HepG2 (cell line): ENCODE measurements around the gene LAMC3. TPM values are rescaled to one million over a fixed set of nuclear protein-coding genes. Genes with fewer than 3 reads are reported as not detected.

Experiments
- CEBPB ChIP-seq: IDR thresholded peaks from 2 replicates; pipeline ENCODE4 v1.6.1; 2011; ENCODE audit warnings: low read depth, low read length, improper control_type of control experiment, borderline replicate concordance
- ELF3 ChIP-seq: IDR thresholded peaks from 2 replicates; pipeline ENCODE4 v1.6.1; 2016; ENCODE audit warnings: missing genetic modification reagents, missing compliant biosample characterization
- FLYWCH1 ChIP-seq: sonication (generic); formaldehyde crosslinking; IDR thresholded peaks from 2 replicates; pipeline ENCODE4 v1.8.1; 2023; ENCODE audit warnings: mild to moderate bottlenecking, missing genetic modification reagents
- HOXA5 ChIP-seq: sonication (generic); formaldehyde crosslinking; IDR thresholded peaks from 2 replicates; pipeline ENCODE4 v1.4.0; 2020; ENCODE audit warnings: missing genetic modification reagents
- HOXD1 ChIP-seq: sonication (generic); formaldehyde crosslinking; IDR thresholded peaks from 2 replicates; pipeline ENCODE4 v1.5.0; 2020; ENCODE audit warnings: missing genetic modification reagents
- KLF11 ChIP-seq: IDR thresholded peaks from 2 replicates; pipeline ENCODE4 v1.6.1; 2016; ENCODE audit warnings: missing compliant biosample characterization
- NCOA1 ChIP-seq: sonication (generic); formaldehyde crosslinking; IDR thresholded peaks from 2 replicates; pipeline ENCODE4 v1.9.0; 2021; ENCODE audit warnings: missing genetic modification reagents
- NFE2L1 ChIP-seq: sonication (generic); formaldehyde crosslinking; IDR thresholded peaks from 2 replicates; pipeline ENCODE4 v1.4.0; 2020; ENCODE audit warnings: missing genetic modification reagents, mild to moderate bottlenecking, borderline replicate concordance
- PHF21A ChIP-seq: sonication (generic); formaldehyde crosslinking; IDR thresholded peaks from 2 replicates; pipeline ENCODE4 v1.5.0; 2020; ENCODE audit warnings: mild to moderate bottlenecking, missing genetic modification reagents
- SMYD3 ChIP-seq: sonication (generic); formaldehyde crosslinking; IDR thresholded peaks from 2 replicates; pipeline ENCODE4 v1.8.1; 2023; ENCODE audit warnings: mild to moderate bottlenecking, missing genetic modification reagents
- TCF7L2 ChIP-seq: IDR thresholded peaks from 2 replicates; pipeline ENCODE4 v1.6.1; 2011; ENCODE audit warnings: mild to moderate bottlenecking, low read depth, low read length, moderate library complexity
- ZKSCAN1 ChIP-seq: fragments of 150-350 bp; IDR thresholded peaks from 2 replicates; pipeline ENCODE4 v1.6.1; 2014; ENCODE audit warnings: low read length
- ZNF350 ChIP-seq: sonication (generic); formaldehyde crosslinking; IDR thresholded peaks from 2 replicates; pipeline ENCODE4 v1.4.0; 2020; ENCODE audit warnings: mild to moderate bottlenecking, low read depth, missing genetic modification reagents, borderline replicate concordance
- ZNF615 ChIP-seq: sonication (generic); formaldehyde crosslinking; IDR thresholded peaks from 2 replicates; pipeline ENCODE4 v1.5.0; 2020; ENCODE audit warnings: mild to moderate bottlenecking, missing genetic modification reagents, borderline replicate concordance
- ZSCAN30 ChIP-seq: sonication (generic); formaldehyde crosslinking; IDR thresholded peaks from 2 replicates; pipeline ENCODE4 v1.5.0; 2020; ENCODE audit warnings: mild to moderate bottlenecking, missing genetic modification reagents
- polyA plus RNA-seq, 8 experiments: library from polyadenylated mRNA; depleted of rRNA in 3 of 8; stranded (reverse) in 7 of 8; unstranded in 1 of 8; fragments of >200 nt; fragmentation: Illumina TruSeq in 4 of 8; extraction: Trizol in 4 of 8; gene quantifications; 2 replicates each; pipeline versions ENCODE4 v1.2.1 to v1.2.3, GENCODE V29; 2011 to 2016; ENCODE audit warnings: low read depth in 4 of 8, missing spikeins in 1 of 8, mixed read lengths in 1 of 8; ENCODE audit not compliant: insufficient read depth in 1 of 8
- total RNA-seq, 5 experiments: library from RNA; depleted of rRNA; stranded (reverse); fragments of >200 nt; fragmentation: Illumina TruSeq; extraction: Trizol; gene quantifications; 2 replicates each; pipeline ENCODE4 v1.2.3, GENCODE V29; 2016; ENCODE audit warnings: low read depth in 1 of 5
- TF ChIP-seq, protein P1 (sequence below): sonication (generic); formaldehyde crosslinking; IDR thresholded peaks from 2 replicates; pipeline ENCODE4 v1.8.0; 2022; ENCODE audit warnings: mild to moderate bottlenecking, missing genetic modification reagents
- TF ChIP-seq, protein P2 (sequence below): sonication (generic); IDR thresholded peaks from 2 replicates; pipeline ENCODE4 v1.6.1; 2016; ENCODE audit warnings: low read depth, borderline replicate concordance
- TF ChIP-seq, protein P3 (sequence below): sonication (generic); formaldehyde crosslinking; IDR thresholded peaks from 2 replicates; pipeline ENCODE4 v1.9.0; 2021; ENCODE audit warnings: mild to moderate bottlenecking, missing genetic modification reagents
- TF ChIP-seq, protein P4 (sequence below): sonication (generic); formaldehyde crosslinking; IDR thresholded peaks from 2 replicates; pipeline ENCODE4 v1.4.0; 2020; ENCODE audit warnings: mild to moderate bottlenecking, missing genetic modification reagents, borderline replicate concordance

The LAMC3 gene
- total and polyA plus RNA-seq, 2 of the 13 experiments (the other 11 are each of a cell fraction or from before 2014, with no cell fraction given), result 0.07 to 0.57 TPM

DNA sequence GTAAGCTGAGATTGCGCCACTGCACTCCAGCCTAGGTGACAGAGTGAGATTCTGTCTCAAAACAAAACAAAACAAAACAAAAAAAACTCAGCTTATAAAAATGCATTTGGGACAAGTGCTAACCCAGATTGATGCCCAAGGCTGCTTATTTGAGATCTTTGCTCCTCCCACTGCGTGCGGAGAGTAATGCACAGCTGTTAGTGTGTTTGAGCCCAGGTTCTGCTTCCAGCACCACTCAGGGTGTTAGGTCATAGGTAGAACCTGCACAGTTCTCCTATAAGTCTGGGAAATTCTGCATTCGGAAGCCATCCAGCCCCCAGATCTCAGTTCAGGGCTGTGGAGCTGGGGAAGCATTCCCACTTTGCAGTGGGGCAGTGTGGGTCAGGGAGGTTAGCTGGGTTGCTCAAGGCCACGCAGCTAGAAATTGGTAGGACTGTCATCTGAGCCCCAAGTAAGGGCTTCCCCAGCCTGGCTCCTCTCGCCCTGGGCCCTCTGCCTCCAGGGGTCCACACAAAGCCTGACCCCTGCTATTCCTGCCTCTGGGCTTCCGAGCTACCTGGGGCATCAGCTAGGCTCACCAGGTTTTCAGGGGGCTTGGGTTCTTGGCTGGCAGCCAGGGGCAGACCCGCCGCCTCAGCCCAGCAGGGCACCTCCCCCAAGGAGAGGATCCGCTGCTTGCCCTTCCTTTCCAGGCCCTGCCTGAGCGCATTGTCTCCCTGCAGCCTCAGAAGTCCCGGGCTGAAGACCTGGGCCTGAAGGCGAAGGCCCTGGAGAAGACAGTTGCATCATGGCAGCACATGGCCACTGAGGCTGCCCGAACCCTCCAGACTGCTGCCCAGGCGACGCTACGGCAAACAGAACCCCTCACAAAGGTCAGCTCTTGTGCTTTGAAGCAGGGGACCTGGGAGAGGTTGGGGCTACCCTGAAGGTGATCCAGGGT, 69.7 kb downstream of the LAMC3 start (continued):
- TF ChIP-seq, protein P1, sequence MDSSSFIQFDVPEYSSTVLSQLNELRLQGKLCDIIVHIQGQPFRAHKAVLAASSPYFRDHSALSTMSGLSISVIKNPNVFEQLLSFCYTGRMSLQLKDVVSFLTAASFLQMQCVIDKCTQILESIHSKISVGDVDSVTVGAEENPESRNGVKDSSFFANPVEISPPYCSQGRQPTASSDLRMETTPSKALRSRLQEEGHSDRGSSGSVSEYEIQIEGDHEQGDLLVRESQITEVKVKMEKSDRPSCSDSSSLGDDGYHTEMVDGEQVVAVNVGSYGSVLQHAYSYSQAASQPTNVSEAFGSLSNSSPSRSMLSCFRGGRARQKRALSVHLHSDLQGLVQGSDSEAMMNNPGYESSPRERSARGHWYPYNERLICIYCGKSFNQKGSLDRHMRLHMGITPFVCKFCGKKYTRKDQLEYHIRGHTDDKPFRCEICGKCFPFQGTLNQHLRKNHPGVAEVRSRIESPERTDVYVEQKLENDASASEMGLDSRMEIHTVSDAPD (CRISPR knock-in tag), result no peak
- TF ChIP-seq HOXD1 (0 out of 2 replicates have a peak, but pooled peaks have one; percentile 28), KLF11 (CRISPR knock-in tag) (no peak), ZNF615 (CRISPR knock-in tag) (no peak), CEBPB (0 out of 2 replicates have a peak, but pooled peaks have one; percentile 43), NFE2L1 (CRISPR knock-in tag) (no peak), TCF7L2 (no peak), ELF3 (no peak), FLYWCH1 (CRISPR knock-in tag) (no peak), ZSCAN30 (CRISPR knock-in tag) (0 out of 2 replicates have a peak, but pooled peaks have one; percentile 35), ZNF350 (CRISPR knock-in tag) (peak; percentile 27; the same call in 1 of the 2 replicates), PHF21A (CRISPR knock-in tag) (0 out of 2 replicates have a peak, but pooled peaks have one; percentile 18), HOXA5 (CRISPR knock-in tag) (no peak), SMYD3 (no peak), NCOA1 (CRISPR knock-in tag) (no peak), ZKSCAN1 (no peak)
- TF ChIP-seq, protein P2, sequence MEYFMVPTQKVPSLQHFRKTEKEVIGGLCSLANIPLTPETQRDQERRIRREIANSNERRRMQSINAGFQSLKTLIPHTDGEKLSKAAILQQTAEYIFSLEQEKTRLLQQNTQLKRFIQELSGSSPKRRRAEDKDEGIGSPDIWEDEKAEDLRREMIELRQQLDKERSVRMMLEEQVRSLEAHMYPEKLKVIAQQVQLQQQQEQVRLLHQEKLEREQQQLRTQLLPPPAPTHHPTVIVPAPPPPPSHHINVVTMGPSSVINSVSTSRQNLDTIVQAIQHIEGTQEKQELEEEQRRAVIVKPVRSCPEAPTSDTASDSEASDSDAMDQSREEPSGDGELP, result no peak
- TF ChIP-seq, protein P3, sequence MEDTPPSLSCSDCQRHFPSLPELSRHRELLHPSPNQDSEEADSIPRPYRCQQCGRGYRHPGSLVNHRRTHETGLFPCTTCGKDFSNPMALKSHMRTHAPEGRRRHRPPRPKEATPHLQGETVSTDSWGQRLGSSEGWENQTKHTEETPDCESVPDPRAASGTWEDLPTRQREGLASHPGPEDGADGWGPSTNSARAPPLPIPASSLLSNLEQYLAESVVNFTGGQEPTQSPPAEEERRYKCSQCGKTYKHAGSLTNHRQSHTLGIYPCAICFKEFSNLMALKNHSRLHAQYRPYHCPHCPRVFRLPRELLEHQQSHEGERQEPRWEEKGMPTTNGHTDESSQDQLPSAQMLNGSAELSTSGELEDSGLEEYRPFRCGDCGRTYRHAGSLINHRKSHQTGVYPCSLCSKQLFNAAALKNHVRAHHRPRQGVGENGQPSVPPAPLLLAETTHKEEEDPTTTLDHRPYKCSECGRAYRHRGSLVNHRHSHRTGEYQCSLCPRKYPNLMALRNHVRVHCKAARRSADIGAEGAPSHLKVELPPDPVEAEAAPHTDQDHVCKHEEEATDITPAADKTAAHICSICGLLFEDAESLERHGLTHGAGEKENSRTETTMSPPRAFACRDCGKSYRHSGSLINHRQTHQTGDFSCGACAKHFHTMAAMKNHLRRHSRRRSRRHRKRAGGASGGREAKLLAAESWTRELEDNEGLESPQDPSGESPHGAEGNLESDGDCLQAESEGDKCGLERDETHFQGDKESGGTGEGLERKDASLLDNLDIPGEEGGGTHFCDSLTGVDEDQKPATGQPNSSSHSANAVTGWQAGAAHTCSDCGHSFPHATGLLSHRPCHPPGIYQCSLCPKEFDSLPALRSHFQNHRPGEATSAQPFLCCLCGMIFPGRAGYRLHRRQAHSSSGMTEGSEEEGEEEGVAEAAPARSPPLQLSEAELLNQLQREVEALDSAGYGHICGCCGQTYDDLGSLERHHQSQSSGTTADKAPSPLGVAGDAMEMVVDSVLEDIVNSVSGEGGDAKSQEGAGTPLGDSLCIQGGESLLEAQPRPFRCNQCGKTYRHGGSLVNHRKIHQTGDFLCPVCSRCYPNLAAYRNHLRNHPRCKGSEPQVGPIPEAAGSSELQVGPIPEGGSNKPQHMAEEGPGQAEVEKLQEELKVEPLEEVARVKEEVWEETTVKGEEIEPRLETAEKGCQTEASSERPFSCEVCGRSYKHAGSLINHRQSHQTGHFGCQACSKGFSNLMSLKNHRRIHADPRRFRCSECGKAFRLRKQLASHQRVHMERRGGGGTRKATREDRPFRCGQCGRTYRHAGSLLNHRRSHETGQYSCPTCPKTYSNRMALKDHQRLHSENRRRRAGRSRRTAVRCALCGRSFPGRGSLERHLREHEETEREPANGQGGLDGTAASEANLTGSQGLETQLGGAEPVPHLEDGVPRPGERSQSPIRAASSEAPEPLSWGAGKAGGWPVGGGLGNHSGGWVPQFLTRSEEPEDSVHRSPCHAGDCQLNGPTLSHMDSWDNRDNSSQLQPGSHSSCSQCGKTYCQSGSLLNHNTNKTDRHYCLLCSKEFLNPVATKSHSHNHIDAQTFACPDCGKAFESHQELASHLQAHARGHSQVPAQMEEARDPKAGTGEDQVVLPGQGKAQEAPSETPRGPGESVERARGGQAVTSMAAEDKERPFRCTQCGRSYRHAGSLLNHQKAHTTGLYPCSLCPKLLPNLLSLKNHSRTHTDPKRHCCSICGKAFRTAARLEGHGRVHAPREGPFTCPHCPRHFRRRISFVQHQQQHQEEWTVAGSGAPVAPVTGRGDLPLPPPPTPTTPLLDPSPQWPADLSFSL, result no peak
- TF ChIP-seq, protein P4, sequence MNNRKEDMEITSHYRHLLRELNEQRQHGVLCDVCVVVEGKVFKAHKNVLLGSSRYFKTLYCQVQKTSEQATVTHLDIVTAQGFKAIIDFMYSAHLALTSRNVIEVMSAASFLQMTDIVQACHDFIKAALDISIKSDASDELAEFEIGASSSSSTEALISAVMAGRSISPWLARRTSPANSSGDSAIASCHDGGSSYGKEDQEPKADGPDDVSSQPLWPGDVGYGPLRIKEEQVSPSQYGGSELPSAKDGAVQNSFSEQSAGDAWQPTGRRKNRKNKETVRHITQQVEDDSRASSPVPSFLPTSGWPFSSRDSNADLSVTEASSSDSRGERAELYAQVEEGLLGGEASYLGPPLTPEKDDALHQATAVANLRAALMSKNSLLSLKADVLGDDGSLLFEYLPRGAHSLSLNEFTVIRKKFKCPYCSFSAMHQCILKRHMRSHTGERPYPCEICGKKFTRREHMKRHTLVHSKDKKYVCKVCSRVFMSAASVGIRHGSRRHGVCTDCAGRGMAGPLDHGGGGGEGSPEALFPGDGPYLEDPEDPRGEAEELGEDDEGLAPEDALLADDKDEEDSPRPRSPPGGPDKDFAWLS, result no peak
